Activated naive CD4-positive, alpha-beta T cell treated with anti-CD3 and anti-CD28 coated beads, Interleukin-2, amount 50 U/mL, for 16 hours (primary cell): ENCODE measurements around the gene HOXB5.

Experiments
- DNase-seq: peaks from one replicate; pipeline ENCODE4 v3.0.0-alpha.2; 2020

The HOXB5 gene

GRCh38 chr17:48615047-48615962, 21.7 kb upstream of the HOXB5 start, which contains the start of gene HOXB8:
Gene HOXB8, minus strand, starts transcription at chr17:48615292. Its CDS starts 588 bp downstream, at chr17:48614704.
- DNase-seq: no peak

- peak; percentile 42 for DNase-seq
These were observed 20.5 kb upstream of the HOXB5 start for GRCh38 chr17:48613862-48614694.

DNA sequence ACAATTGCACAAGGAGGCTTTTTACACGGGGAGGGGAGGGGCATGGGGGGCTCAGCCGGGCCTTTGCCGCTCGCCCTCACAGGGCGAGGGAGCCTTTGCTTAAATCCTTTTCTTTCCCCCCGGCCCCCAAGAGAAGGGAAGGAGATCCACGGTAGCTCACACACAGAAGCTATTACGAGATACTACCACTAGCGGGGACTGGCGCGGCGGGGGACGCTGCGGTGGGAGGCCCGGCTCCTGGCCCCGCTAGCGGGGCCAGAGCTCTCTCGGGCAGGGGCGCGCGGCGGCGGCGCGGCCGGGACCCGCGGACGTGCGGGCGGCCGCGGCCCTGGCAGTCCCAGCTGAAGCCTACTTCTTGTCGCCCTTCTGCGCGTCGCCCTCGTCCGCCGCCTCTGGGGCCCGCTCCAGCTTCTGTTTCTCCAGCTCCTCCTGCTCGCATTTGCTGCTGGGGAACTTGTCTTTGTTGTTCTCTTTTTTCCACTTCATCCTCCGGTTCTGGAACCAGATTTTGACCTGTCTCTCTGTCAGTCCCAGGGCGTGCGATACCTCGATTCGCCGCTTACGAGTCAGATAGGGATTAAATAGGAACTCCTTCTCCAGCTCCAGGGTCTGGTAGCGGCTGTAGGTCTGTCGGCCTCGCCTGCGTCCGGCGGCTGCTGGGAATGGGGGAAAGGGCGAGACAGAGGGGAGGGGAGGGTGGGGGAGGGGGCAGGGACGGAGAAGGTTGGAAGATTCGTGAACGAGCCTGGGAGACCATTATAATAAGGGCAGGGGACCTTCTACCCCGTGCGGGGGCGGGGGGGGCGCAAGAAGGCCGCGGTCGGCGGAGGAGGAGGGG, 19.5 kb upstream of the HOXB5 start:
- DNase-seq: peak; percentile 53

DNA sequence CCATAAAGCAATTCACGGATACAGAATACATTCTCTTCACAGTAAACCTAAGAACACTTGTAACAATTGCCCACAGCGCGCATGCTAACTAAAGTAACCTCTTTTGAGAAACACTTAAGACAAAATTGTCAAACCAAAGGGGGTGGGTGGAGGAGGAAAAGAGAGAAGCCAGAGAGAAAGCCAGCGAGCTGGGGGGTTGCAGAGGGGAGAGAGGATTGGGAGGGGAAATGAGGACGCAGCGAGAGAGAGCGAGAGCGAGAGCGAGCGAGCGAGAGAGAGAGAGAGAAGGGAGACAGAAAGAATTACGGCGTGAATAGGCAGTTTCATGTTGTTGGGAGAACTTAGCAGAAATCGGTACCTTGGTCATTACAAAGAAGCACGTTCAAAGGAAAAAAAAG, 18.9 kb upstream of the HOXB5 start:
- no peak for DNase-seq

- DNase-seq: no peak
These were observed 18.3 kb upstream of the HOXB5 start for GRCh38 chr17:48611681-48612455.

DNA sequence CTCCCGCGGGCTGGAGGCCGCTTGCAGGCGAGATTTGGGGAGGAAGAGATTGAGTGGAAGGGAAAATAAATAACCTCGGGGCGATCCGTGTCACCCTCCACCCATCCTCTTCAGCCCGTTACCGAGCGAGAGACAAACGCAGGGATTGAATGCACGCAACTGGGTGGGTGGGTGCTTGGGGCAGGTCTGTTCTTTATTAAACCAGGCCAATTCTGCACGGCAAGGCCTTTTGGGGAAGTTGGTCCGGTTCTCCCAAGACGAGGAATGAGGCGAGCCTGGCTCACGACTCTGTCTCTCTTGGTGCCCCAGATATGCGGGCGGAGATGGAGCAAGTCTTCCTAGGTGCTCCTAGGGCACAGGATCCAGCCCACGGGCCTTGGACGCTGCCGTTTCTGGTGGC, 17.6 kb upstream of the HOXB5 start:
- no peak for DNase-seq

- DNase-seq: peak; percentile 63
These were observed 17.0 kb upstream of the HOXB5 start, which contains the start of gene HOXB7 for GRCh38 chr17:48610282-48611211. Gene HOXB7, minus strand, starts transcription at chr17:48611017. Its CDS starts 99 bp downstream, at chr17:48610918.

DNA sequence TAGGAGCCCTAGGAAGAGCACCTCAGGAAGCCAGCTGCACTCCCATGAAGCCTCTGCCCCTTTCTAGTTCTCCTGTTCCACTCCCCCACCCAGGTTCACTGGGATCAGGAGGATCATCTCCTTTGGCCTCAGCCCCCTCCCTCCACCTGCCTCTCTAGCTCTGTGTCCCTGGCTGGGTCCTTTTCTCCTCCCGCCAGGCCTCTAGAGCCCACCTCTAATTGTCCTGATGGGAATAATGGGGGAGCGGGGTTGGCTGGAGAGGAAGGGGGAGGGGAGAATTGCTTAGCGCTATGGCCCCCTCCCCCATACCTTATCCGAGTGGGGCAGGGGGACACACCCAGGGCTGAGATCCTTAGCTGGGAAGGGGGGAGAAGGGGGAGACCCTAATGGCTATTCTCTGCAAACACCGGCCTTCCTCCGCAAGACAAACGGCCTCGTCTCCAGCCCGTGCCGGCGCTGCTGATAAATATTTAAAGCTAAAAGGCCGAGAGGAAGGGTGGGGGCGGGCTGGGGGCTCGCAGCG, 16.2 kb upstream of the HOXB5 start:
- DNase-seq: no peak

DNA sequence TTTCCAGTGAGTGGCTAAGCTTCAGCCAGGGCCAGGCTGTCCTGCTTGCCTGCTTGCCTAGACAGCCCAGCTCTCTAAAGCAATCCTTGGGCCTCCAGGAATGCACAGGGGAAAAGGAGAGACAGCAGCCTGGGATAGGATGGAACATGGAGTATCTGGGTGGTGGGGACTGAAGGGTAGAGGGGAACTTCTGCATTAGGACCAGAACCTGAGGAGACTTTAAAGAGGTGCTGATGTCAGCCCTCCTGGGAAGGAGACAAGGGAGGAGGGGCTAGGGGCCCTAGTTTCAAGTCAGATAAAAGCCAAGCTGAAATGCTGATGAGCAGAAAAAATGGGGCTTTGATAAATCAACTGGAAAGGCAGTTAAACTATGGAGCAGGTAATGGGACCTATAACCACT, 15.5 kb upstream of the HOXB5 start:
- no peak for DNase-seq

GRCh38 chr17:48608494-48608834, 14.9 kb upstream of the HOXB5 start:
- no peak for DNase-seq

DNA sequence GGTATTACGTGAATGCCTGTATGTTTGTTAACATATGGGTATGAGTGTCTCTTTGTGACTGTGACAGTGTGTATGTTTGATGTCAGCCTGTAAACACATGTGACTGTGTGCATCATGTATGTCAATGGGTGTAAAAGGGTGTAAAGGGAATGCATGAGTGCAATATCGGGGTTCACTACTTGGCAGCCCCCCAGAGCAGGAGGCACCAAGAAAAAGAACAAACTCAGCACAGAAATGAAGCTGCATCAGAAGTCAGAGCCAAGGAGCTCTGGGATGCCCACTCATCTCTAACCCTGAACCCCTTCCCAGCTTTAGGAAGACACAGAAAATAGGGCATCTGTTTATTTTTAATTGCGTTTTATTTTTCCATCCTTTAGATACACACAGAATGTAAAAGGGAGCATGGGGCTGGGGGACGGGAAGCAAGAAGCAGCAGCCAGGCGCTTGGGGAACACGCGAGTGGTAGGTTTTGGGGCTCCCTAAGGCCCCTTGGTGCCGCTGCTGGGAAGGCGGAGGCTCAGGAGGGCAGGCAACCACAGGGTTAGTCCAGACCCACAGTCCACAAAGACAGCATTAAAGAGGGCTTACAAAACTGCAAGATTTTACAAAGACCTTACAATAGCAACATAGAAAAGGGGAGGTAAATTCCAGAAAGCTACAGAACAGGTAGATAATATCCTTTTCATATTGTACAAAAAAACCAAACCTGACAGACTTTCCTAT, 13.5 kb upstream of the HOXB5 start:
- no peak for DNase-seq

DNA sequence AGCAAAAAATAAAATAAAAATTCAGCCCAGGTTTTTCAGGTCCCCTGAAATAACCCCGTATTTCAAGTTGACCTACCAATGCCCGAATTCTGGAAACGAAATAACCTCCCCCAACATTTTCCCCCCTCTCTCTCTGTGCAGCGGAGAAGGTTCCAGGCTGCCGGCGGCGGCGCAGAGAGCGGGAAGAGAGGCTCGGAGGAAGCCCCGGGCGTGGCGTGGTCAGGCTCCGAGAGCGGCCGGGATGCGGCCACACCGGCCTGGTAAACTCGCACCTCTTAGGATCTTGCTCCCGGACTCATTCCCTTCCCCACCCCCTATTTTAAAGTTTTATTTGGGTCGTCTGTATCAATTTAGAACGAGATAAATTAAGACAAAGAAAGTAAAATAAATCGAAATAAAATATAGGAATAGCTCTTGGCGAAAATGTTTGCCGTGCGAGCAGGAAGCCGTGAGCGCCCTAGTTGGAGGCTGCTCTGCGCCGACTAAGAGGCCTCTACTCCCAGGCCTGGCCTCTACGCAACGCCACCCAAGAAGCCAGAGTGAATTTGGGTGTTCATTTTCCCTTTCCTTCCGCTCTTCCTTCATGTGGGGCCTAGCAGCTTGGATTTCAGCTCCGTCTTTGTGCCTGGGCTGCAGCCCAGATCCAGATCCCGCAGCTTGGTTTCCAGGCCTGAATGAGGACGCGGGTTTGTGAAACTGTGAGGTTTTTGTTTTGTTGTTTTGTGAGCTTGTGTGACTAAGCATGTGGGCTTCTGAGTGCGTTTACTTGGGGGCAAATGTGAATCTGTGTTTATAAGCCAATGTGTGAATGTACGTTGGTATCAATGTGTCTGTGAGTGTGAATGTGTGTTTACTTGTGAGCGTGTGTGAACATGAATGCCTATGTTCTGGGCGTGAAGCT, 12.7 kb upstream of the HOXB5 start:
- DNase-seq: no peak

DNA sequence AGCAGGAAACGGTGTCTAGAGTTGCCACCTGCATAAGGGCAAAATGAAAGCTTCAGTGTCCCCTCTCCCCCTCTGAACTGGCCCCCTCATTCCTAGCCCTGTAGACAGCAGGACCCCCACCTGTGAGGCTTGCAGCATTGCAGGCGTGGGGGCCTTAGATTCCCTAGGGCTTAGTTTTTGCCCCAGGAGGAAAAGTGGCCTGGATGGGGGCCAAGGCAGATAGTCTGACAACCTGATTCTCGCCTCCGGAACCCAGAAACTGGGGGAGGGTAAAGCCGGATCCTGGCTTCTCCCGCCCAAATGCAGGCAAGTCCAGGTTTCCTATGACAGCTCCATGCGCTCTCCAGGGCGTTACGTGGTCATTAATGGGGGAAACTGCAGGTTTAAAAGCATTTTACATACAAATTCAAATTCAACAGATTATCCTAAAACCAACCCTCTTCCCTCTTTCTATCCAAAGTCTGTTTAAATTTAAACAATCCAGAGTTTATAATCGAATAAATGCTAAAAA, 11.9 kb upstream of the HOXB5 start:
- DNase-seq: no peak

DNA sequence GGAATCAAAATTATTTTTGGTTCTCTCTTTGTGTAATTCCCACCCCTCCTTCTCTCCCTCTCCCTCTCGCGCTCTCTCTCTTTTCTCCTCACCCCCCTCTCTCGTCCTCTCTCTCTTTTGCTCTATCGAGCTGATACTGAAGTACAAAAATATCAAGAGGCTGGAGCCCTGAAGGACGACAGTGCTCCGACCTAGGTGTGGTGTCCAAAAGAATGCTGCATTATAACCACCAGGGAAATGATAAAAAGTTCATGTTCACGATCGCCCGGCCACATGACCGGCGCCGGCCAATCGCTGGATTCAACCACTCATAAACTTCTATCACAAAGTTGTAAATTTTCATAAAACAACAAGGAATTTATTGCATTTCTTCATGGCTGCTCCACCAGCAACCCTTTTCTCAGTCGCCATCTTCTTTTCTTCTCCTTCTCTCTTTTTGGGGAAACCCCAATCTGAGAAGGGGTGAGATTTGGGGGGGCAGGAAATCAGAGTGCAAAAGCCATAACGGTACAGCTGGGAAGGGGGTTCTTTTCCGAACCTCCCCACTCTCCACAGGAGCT, 11.3 kb upstream of the HOXB5 start, which contains the start of gene HOXB6:
HOXB6 (minus strand) TSS at position 217 of the 560 bp plus-strand sequence. CDS start 6,836 bp downstream, outside the sequence.
- DNase-seq: no peak

- DNase-seq: no peak
These were observed 10.6 kb upstream of the HOXB5 start for GRCh38 chr17:48603959-48604769.

GRCh38 chr17:48601539-48602425, 8.2 kb upstream of the HOXB5 start:
- no peak for DNase-seq
